ENCODE results near the gene FRMD5. TPM values are rescaled to one million over a fixed set of nuclear protein-coding genes. Genes with fewer than 3 reads are reported as not detected.
A peak's percentile ranks its signal among the peaks of the same experiment; 100 is the strongest.

FRMD5 gene
- total RNA-seq, 1 experiment from 2014 or later: 3.9 TPM

GRCh38 chr15:44028349-44028748, 166.7 kb downstream of the FRMD5 start:
- H3K9me3 Mint-ChIP-seq: no peaks in the 10 kb centered on the region
- Histone ChIP-seq H3K56ac (ENCODE audit: insufficient read length, low read depth, low read length) (no peak overlapping the region), H2AK5ac (ENCODE audit: insufficient read length, low read length) (no peak overlapping the region), H4K20me1 (ENCODE audit: control insufficient read depth, insufficient read depth, insufficient read length) (no peaks in the 10 kb centered on the region), H3K14ac (ENCODE audit: insufficient read depth, low read length) (0 out of 2 replicates have a peak overlapping the region, but pooled peaks have one; percentile 49), H4K91ac (ENCODE audit: insufficient read length, low read depth, low read length) (no peak overlapping the region), H3K23me2 (ENCODE audit: insufficient read length, low read depth, low read length, poor library complexity, severe bottlenecking) (no peaks in the 10 kb centered on the region), H3K9me3 (ENCODE audit: control insufficient read depth, low read depth, low read length) (no peaks in the 10 kb centered on the region), H2BK120ac (ENCODE audit: low read depth, low read length, poor library complexity, severe bottlenecking) (no peak overlapping the region), H3T11ph (ENCODE audit: low read length) (no peak overlapping the region), H3K4me2 (ENCODE audit: insufficient read depth, insufficient read length, low read length) (no peak overlapping the region), H3K18ac (ENCODE audit: insufficient read length, low read depth, low read length) (no peak overlapping the region), H3K9ac (ENCODE audit: extremely low read depth, insufficient read length, low read length) (no peak overlapping the region), H3K27me3 (ENCODE audit: insufficient read depth, low read length) (no peaks in the 10 kb centered on the region), H3K79me1 (ENCODE audit: insufficient read depth, low read depth, low read length, poor library complexity, severe bottlenecking) (no peaks in the 10 kb centered on the region), H3K4ac (ENCODE audit: low read depth, low read length) (no peak overlapping the region), H3K79me2 (ENCODE audit: insufficient read depth, low read length) (no peaks in the 10 kb centered on the region), H3K4me1 (ENCODE audit: insufficient read depth, low read length) (no peaks in the 10 kb centered on the region), H2AFZ (ENCODE audit: low read length) (no peak overlapping the region), H4K8ac (replicated peaks; ENCODE audit: insufficient read length, low read depth, low read length) (no peak overlapping the region), H2BK5ac (ENCODE audit: insufficient read length, low read length) (no peak overlapping the region), H2BK15ac (ENCODE audit: low read depth, low read length) (no peak overlapping the region), H2BK20ac (ENCODE audit: low read depth, low read length, poor library complexity, severe bottlenecking) (no peak overlapping the region), H2BK12ac (ENCODE audit: insufficient read length, low read depth, low read length) (no peak overlapping the region), H4K5ac (ENCODE audit: insufficient read length, low read depth, low read length) (no peak overlapping the region), H3K23ac (ENCODE audit: insufficient read length, low read depth, low read length) (no peak overlapping the region), H3K27ac (ENCODE audit: insufficient read length, low read depth, low read length) (no peak overlapping the region)
- no peaks in the 10 kb centered on the region; the same call in 1 of the 2 replicates for H3K27me3 Mint-ChIP-seq (ENCODE audit: low read depth)
- DNase-seq: peak; percentile 26
- no peaks in the 10 kb centered on the region for H3K36me3 Mint-ChIP-seq (ENCODE audit: insufficient read depth in 1 of 3, low read depth in 3 of 3)
- no peak overlapping the region for H3K4me3 Mint-ChIP-seq
- H3K4me1 Mint-ChIP-seq: peaks cover 16 to 19% of the 10 kb centered on the region in 2 experiments
- peak overlapping the region in 2 of 3 experiments; percentile 26 to 53; a peak in 2 of 7 replicates for H3K27ac Mint-ChIP-seq
- WGBS (ENCODE audit: extremely low coverage, insufficient read length, low lambda C conversion rate): no CpG with 5 or more reads among the region's 1 CpG
- no peak for TF ChIP-seq CTCF (conservative IDR thresholded peaks at IDR 0.05)
